WI38 (cell line): ENCODE data around the gene TLE7.

ENCODE experiments used
- H3K4me3 ChIP-seq: 2 replicates; pipeline ENCODE4 v1.5.1; 2011; ENCODE audit warnings: low read depth, mild to moderate bottlenecking, control low read depth, low read length
- CTCF ChIP-seq: IDR thresholded peaks from 2 replicates; pipeline ENCODE4 v1.5.1; 2012; ENCODE audit warnings: low read depth, mild to moderate bottlenecking, control low read depth, low read length

Gene TLE7

GRCh38 chr16:71464231-71464630 is 22.4 kb upstream of the TLE7 start:
- no peak overlapping the region for H3K4me3 ChIP-seq
- no peak for TF ChIP-seq CTCF

GRCh38 chr16:71461686-71462648 is 20.1 kb upstream of the TLE7 start, which contains the start of gene ZNF23:
Gene ZNF23 (minus strand): TSS chr16:71462247. CDS start chr16:71456796, 5,451 bp downstream.
- TF ChIP-seq CTCF, result no peak
- peak within 1 kb of the TSS; percentile 99 for H3K4me3 ChIP-seq

DNA sequence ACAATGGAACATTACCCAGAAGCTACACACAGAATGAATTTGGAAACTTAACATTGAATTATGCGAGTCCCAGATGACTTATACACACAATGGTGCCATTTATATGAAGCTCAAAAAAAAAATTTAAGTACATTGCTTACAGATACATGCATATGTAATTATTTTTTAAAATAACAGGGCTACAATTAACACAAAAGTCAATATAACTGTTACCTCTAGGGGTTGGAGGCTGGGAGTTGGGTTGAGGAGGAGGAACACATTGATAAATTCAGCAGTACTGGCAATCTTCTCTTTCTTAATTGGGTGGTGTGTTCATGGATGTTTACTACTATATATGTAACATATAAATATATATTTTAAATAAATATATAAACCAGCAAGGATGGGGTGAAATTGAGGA is 19.1 kb upstream of the TLE7 start:
- H3K4me3 ChIP-seq, result peak overlapping the region; percentile 99
- TF ChIP-seq CTCF, result no peak

DNA sequence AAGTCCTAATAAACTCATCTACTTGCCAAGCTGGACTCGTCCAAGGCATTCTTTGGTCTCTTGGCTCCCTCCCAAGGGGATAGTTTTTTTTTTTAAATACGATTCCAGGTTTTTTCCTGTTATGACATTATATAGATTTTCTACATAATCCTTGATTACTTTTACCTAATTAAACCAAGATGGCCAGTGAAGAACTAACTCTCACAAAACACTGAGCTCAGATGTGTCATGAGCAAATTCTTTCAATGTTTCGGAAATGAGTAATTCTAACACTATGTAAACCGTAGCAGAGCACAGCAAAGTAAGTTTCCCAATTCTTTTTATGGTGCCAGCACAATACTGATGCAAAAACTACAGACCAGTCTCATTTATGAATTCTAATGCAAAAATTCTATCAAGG is 18.4 kb upstream of the TLE7 start:
- H3K4me3 ChIP-seq, result peak overlapping the region; percentile 99
- TF ChIP-seq CTCF, result no peak

DNA sequence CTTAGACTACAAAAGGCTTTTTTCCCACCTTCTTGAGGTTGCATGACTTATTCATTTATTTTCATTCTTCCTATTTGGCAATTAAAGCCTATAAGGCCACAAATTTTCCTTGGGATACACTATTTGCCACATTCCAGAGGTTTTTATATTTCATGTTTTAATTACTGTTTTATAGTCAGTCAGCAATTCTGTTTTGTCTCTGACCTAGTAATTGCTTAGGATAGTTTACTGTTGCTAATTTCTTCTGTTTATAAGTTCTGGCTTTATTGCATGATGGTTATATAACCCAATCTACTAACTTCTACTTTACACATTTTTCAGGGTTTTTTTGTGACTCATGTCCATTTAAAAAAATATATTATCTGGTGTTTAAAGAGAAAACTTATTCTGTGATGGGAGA is 17.7 kb upstream of the TLE7 start:
- no peak for TF ChIP-seq CTCF
- H3K4me3 ChIP-seq, result peak overlapping the region; percentile 3

- no peak overlapping the region for H3K4me3 ChIP-seq
- TF ChIP-seq CTCF, result no peak
Observed at GRCh38 chr16:71456801-71457200, 14.9 kb upstream of the TLE7 start.

DNA sequence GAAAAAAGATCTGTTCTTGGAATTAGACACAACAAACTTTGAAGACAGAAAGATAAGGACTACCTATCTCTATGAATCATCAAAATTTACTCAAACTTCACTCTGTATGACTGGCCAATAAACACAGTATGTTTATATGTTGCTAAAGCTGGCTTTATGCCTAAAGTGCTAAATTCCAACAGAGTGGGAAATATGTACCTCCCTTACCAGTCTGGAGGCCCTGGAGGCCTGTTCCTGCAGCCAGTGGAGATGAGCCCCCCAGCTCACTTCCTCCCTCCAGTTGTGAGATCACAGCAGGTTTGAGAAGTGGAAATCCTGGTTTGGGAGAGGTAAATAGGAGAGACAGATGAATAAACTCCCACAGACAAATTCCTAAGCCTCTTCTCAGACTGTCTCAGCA is 11.2 kb upstream of the TLE7 start:
- no peak for TF ChIP-seq CTCF
- H3K4me3 ChIP-seq, result no peak overlapping the region
